GM21717 (cell line): ENCODE measurements around the gene NDUFA9.

Source experiments
- ATAC-seq: cut with Tn5 transposase; IDR thresholded peaks from one replicate; pipeline ENCODE4 v1.9.1; 2021; ENCODE audit warnings: mild to moderate bottlenecking, moderate library complexity; ENCODE audit not compliant: unreplicated experiment

Gene NDUFA9

GRCh38 chr12:4690760-4691159 lies 41.8 kb downstream of the NDUFA9 start:
- ATAC-seq = no peak
